Measurements from ENCODE around the gene SFTPA1.
"Not testable (repeated sequence)": the region's sequence is repeated elsewhere in the genome, so short reads cannot be mapped to it uniquely, and the experiment has no call there.

Gene SFTPA1

DNA sequence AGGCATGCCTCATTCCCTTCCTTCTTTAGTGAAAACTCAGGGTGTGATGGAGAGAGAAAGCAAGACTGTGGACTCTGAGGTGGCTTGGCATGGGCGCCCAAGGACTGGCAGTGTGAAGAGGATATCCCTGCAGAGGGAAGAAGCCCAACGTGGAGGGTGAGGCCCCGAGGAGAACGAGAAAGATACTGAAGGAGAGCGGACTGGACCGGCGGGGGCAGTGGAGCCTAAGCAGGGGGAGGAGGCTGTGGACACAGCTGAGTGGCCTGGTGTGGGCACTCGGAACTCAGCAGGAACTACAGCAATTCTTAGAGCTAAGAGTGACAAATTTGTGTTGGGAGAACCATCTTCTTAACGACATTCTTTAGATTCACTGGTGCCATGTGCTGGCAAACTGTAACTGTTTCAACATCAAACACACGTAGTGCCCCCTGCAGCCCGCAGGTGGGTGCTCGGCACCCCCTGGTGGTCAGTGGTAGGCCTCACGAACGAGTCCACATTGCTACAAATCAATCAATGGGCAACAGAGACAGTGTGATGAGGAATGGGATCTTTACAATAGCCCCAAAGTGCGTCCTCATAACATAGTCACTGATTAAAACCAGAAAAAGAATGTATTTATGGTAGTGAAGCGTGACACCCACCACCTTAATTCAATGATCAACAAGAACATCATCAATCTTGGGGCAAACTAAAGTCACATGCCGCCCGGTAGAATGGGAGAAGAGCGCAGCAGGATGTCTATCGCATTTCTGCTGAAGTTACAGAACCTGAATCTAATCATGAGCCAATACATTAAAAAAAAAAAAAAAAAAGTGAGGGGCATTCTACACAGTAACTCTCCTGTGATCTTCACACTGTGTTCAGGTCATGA, 2.0 kb upstream of the SFTPA1 start:
- peak in 2 of 3 experiments; percentile 10 for DNase-seq (ENCODE audit: low read depth in 2 of 3, low spot score in 2 of 3)

DNA sequence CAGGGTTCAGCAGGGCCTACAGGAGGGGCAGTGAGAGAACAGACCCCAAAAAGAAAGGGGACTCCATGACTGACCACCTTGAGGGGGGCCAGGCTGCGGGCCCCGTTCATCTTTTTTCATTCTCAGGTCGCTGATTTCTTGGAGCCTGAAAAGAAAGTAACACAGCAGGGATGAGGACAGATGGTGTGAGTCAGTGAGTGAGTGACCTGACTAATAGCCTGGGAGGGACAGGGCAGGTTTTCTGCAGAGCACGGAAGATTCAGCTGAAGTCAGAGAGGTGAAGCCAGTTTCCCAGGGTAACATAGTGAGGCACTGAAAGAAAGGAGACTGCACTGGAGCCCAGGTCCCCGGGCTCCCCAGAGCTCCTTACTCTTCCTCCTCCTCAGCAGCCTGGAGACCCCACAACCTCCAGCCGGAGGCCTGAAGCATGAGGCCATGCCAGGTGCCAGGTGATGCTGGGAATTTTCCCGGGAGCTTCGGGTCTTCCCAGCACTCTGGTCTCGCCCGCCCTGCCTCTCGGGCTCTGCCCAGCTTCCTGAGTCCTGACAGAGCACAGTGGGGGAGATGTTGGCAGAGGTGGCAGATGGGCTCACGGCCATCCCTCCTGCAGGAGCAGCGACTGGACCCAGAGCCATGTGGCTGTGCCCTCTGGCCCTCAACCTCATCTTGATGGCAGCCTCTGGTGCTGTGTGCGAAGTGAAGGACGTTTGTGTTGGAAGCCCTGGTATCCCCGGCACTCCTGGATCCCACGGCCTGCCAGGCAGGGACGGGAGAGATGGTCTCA, 646 bp downstream of the SFTPA1 start:
- DNase-seq (ENCODE audit: low read depth in 2 of 3, low spot score in 2 of 3), result not testable (repeated sequence)

DNA sequence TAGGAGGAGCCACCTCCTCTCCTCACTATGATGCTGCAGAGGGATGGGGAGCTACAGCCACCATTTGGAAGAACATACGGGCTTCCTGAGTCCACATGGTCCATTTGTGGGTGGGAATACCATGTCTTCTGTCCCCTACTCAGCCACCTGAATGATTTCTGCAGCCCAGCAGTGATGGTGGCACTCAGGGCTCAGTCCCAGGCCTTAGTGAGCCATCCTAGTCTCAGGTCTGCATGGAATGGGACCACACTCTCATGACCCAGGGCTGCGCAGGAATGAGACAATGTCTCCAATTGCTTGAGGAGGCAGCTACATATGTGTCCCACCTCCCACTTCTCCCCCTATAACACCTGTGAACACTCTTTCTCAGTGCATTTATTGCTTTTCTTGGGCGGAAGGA, 4.8 kb downstream of the SFTPA1 start:
- DNase-seq (ENCODE audit: low read depth in 2 of 3, low spot score in 2 of 3), result no peak

- no peak for DNase-seq (ENCODE audit: low read depth in 2 of 3, low spot score in 2 of 3)
These were observed 5.4 kb downstream of the SFTPA1 start for GRCh38 chr10:79616164-79616563.

GRCh38 chr10:79623663-79624062, 12.9 kb downstream of the SFTPA1 start:
- not testable (repeated sequence) for DNase-seq (ENCODE audit: low read depth in 2 of 3, low spot score in 2 of 3)

GRCh38 chr10:79627075-79627474, 16.3 kb downstream of the SFTPA1 start:
- DNase-seq (ENCODE audit: low read depth in 2 of 3, low spot score in 2 of 3), result no peak

DNA sequence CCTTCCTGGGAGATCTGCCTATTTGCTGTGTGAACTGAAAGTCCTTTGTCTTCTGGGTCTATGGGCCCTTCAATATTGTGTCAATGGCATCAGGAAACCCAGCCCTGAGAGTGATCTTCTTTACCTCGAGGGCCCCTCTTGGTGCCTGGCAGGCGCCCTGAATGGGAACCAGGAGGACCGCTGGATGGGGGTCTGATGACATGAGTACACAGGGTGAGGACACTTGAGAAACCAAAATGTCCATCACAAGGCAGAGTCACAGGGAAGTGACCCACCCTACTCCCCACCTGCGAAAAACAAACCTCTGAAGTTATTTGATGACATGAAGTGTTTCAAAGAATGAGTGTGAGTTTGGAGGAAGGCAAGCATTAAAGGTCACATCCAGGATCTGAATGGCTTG, 17.3 kb downstream of the SFTPA1 start:
- DNase-seq (ENCODE audit: low read depth in 2 of 3, low spot score in 2 of 3), result no peak

- no peak for DNase-seq (ENCODE audit: low read depth in 2 of 3, low spot score in 2 of 3)
These were observed 18.5 kb downstream of the SFTPA1 start for GRCh38 chr10:79628988-79629954.

DNA sequence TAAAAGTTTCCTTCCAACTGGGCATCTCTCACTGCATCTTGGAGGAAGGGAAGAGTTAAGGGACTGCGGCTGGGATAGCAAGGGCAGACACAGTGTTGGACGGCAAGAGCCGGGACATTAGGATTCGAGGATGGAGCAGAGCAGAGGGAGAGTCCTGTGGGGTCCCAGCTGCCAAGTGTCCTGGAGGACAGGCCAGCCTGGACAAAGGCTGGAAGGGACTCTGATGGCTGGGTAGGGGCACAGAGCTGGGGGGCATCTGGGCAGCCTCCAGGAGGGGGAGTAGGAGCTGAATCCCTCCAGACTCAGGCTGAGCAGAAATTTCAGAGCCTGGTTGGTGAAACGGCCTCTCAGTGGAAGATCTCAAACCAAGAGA, 19.2 kb downstream of the SFTPA1 start:
- no peak for DNase-seq (ENCODE audit: low read depth in 2 of 3, low spot score in 2 of 3)

GRCh38 chr10:79636654-79637199, 26.0 kb downstream of the SFTPA1 start:
- DNase-seq (ENCODE audit: low read depth in 2 of 3, low spot score in 2 of 3), result not testable (repeated sequence)

DNA sequence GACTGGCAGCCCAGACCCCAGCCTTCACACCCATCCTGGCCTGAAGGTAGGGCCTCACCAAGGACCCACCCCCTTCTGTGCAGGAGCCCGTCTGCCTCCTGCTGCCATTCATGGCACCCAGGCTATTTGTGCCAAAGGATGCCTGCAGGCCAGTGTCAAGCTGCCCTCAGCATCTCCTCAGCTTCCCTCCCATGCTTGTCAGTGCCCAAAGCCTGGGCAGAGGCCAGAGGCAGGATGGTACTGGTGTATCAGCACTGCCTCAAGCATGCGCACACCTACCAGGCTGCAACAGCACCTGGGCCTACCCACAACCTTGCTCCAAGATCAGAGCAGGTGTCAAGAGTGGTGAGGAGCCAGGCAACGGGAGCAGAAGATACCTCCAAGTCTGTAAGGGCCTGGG, 27.6 kb downstream of the SFTPA1 start:
- no peak for DNase-seq (ENCODE audit: low read depth in 2 of 3, low spot score in 2 of 3)

DNA sequence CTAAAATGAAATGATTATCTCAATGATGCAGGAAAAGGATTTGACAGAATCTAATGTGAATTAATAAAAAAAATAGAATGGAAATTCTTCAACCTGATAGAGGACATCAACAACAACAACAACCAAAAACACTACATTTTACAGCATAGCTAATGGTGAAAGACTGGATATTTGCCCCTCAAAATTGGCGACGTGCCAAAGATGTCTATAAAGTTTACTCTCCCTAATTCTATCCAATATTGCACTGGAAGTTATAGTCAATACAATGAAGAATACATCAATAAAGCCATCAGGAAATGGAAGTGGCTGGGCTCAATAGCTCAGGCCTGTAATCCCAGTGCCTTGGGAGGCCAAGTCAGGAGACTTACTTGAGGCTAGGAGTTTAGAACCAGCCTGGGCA, 42.0 kb downstream of the SFTPA1 start:
- not testable (repeated sequence) for DNase-seq (ENCODE audit: low read depth in 2 of 3, low spot score in 2 of 3)

DNA sequence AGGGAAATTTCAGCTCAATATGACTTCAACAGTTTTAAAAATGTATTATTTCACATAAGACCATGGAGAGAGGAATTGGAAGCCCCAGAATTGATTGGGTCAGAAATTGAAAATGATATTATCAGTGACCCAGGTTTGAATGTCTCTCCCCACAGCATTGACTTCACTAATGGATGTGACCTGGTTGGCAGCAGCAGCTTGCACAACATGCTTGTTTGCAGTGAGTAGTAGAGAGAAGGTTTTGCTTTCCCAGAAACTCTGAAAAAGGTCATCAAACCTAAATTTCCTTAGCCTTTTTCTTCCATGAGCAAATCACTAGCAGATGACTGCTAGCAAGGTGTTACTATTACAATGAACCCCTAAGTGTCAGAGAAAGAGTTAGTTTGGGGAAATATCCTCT, 52.5 kb downstream of the SFTPA1 start:
- not testable (repeated sequence) for DNase-seq (ENCODE audit: low read depth in 2 of 3, low spot score in 2 of 3)

DNA sequence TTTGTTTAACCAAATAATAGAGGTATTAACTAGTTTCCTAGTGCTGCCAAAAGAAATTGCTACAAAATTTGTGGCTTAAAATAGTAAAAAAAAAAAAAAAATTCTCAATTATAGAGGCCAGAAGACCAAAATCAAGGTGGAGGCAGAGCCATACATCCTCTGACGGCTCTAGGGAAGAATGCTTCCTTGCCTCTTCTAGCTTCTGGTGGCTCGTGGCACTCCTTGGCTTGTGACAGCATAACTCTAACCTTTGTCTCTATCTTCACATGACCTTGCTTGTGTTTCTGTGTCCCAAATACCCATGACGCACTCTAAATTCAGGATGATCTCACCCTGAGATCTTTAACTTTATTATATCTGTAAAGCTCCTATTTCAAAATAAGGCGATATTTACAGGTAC, 53.9 kb downstream of the SFTPA1 start:
- not testable (repeated sequence) for DNase-seq (ENCODE audit: low read depth in 2 of 3, low spot score in 2 of 3)
